Dendritic cell treated with granulocyte-macrophage colony-stimulating factor and Interleukin-4, amounts not matched to agents 40 ng/mL and 50 ng/mL, for 4 days (primary cell): ENCODE measurements around the gene DST.

Source experiments
- H3K27ac Mint-ChIP-seq: one replicate; pipeline ENCODE4 v1.8.0; 2022; ENCODE audit warnings: mild to moderate bottlenecking, mixed read lengths
- H3K27me3 Mint-ChIP-seq: one replicate; pipeline ENCODE4 v1.8.0; 2022; ENCODE audit warnings: mild to moderate bottlenecking, mixed read lengths
- H3K36me3 Mint-ChIP-seq: one replicate; pipeline ENCODE4 v1.8.0; 2022; ENCODE audit warnings: low read depth, mixed read lengths
- H3K4me1 Mint-ChIP-seq: one replicate; pipeline ENCODE4 v1.8.0; 2022; ENCODE audit warnings: low read depth, mixed read lengths
- H3K4me3 Mint-ChIP-seq: one replicate; pipeline ENCODE4 v1.8.0; 2022; ENCODE audit warnings: mild to moderate bottlenecking, moderate library complexity, mixed read lengths
- H3K9me3 Mint-ChIP-seq: one replicate; pipeline ENCODE4 v1.8.0; 2022; ENCODE audit warnings: mixed read lengths
- intact Hi-C: fragments of 100-400 bp; cut with micrococcal nuclease; formaldehyde crosslinking; loops from one replicate; pipeline ENCODE4 v1.15.0; 2022

DST gene

DNA sequence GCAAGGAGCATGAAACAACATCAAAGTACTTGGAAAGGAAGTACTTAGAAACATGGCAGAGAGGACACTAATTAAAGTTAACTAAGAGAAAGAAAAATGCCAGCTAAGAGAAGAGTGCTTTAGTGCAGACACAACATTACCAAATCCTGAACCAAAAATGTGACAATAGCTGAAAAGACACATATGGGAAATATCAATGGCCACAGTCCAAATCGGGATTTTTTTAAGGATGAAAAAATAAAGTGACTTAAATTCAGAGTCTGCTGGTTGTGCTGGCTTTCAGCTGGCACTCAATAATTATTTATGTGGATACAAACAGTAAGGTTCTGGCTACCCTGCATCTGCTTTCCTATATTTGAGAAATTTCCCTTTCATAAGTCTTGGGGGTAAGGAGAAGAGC is 12.6 kb upstream of the DST start:
- Mint-ChIP-seq H3K4me3 (no peak overlapping the region), H3K9me3 (no peaks in the 10 kb centered on the region)

DNA sequence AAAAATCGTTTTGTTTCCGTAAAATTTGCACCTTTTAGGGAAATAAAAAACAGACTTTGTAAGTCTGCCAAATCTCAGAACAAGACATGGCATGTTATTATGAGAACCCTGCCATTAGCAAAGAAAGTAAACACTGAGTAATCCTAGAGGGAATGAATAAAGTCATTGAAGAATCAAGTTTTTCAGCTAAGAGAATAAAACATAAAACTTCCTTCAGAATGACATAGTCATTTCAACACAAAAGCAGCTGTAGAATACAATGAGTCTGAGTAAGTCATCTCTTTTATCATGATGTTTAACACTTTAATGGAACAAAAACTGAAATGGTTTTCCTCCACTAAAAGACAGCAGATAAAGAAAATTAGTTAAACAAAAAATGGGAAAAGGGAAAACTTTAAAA is 10.3 kb upstream of the DST start:
- no peak overlapping the region for H3K27ac Mint-ChIP-seq
- H3K4me1 Mint-ChIP-seq, result peaks cover 10% of the 10 kb centered on the region
- H3K36me3 Mint-ChIP-seq, result peaks cover 13% of the 10 kb centered on the region
- no peaks in the 10 kb centered on the region for H3K27me3 Mint-ChIP-seq
- H3K4me3 Mint-ChIP-seq, result no peak overlapping the region
- intact Hi-C loops, result no loop called here
- H3K9me3 Mint-ChIP-seq, result no peaks in the 10 kb centered on the region

More for the DNA sequence above, 12.6 kb upstream of the DST start:
- peaks cover 7% of the 10 kb centered on the region for H3K36me3 Mint-ChIP-seq
- intact Hi-C loops, result no loop called here
- H3K27ac Mint-ChIP-seq, result no peak overlapping the region
- no peaks in the 10 kb centered on the region for H3K27me3 Mint-ChIP-seq
- H3K4me1 Mint-ChIP-seq, result peaks cover 24% of the 10 kb centered on the region

DNA sequence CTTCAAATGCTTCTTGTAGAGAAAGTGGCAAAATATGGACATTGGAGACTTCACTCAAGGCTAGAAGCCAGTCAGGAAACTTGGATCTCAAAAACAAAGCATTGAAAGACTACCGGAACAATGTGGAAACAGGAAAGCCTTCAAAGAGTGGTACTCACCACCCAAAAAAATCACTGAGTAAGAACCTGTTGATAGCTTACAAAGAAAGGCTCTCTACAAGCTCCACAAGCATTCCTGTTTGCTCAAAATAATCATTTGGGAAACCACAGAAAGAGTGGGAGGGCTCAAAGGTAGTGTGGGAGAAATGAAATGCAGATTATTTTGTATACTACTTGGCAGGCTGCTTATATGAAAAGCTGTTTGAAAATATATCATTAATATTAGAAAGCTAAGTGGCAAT is 9.5 kb upstream of the DST start:
- H3K4me3 Mint-ChIP-seq, result no peak overlapping the region
- no peaks in the 10 kb centered on the region for H3K9me3 Mint-ChIP-seq
- H3K36me3 Mint-ChIP-seq, result peaks cover 15% of the 10 kb centered on the region
- no peaks in the 10 kb centered on the region for H3K27me3 Mint-ChIP-seq
- no peak overlapping the region for H3K27ac Mint-ChIP-seq
- H3K4me1 Mint-ChIP-seq, result peaks cover 10% of the 10 kb centered on the region
- intact Hi-C loops, result no loop called here

DNA sequence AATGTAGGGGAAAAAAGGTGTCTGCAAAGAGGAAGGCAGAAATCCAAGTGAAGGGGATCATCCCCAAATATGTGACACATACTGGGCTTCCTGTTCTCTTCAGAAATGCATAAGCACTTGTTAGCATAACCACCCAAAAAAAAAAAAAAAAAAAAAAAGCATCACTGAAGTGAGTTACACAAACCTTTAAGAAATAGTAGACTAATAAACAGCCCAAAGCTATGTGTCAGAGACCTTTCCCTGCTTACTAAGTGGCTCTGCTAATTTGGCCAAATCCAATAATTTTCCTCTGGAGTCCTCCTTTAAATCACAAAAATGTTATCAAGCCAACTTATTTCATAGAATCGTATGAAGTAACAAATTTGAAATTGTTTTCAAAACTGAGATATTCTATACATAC is 7.5 kb upstream of the DST start:
- Mint-ChIP-seq H3K36me3 (peaks cover 26% of the 10 kb centered on the region), H3K4me1 (no peaks in the 10 kb centered on the region), H3K9me3 (no peaks in the 10 kb centered on the region), H3K27me3 (no peaks in the 10 kb centered on the region), H3K27ac (no peak overlapping the region), H3K4me3 (no peak overlapping the region)
- intact Hi-C loops, result no loop called here

DNA sequence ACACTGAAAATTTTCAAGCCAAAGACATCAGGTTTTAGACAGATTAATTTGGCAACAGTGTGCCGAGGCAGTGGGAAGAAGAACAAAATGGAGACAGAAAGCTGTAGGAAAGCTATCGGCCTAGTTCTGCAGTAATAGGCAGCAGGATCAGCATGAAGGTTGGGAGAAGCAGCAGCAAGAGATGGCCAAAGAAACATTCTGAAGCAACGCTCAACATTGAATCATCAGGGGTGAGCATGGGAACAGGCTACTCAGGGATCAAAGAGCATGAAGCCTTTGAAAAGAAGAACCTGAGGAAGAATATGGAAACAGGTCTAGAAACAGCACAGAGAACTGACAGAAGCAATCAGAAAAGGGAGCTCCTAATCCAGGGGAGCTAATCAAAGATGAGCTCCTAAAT is 7.1 kb upstream of the DST start:
- no peaks in the 10 kb centered on the region for H3K9me3 Mint-ChIP-seq
- no peaks in the 10 kb centered on the region for H3K27me3 Mint-ChIP-seq
- no peaks in the 10 kb centered on the region for H3K4me1 Mint-ChIP-seq
- no peak overlapping the region for H3K27ac Mint-ChIP-seq
- no peak overlapping the region for H3K4me3 Mint-ChIP-seq
- intact Hi-C loops, result no loop called here
- peaks cover 30% of the 10 kb centered on the region for H3K36me3 Mint-ChIP-seq

DNA sequence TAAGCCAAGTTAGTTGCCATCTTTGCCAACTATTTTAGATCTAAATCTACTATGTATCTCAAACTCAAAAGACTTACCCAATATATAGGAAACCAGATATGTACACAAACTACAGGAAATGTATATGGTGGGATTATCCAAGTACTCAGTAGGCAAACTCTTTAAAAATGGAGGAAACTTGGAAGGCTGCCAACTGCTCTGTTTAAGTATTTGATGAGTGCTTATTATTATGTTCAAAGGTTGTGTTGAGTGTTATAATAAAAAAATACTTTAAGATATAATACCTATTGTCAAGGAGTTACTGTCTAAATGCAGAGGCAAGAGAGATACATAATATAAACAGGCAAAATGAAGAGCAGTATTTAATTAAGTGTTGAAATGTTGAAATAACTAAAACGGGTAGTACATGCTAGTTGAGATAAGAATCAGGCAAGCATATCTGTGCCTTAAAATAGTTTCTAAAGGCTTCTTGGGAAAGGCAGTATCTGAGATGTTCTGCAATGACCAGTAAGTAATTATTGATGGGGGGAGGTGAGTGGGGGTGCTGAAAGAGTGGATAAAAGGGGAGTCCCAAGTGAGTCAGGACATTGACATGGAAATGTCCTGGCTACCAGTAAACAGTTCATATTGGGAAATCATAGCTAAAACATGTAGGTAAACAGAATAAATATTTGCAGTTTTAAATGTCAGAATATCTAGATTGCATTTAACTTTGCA is 6.5 kb upstream of the DST start:
- Mint-ChIP-seq H3K9me3 (no peaks in the 10 kb centered on the region), H3K4me3 (no peak overlapping the region), H3K27ac (no peak overlapping the region), H3K4me1 (no peaks in the 10 kb centered on the region), H3K27me3 (no peaks in the 10 kb centered on the region), H3K36me3 (peaks cover 36% of the 10 kb centered on the region)
- intact Hi-C loops, result no loop called here

DNA sequence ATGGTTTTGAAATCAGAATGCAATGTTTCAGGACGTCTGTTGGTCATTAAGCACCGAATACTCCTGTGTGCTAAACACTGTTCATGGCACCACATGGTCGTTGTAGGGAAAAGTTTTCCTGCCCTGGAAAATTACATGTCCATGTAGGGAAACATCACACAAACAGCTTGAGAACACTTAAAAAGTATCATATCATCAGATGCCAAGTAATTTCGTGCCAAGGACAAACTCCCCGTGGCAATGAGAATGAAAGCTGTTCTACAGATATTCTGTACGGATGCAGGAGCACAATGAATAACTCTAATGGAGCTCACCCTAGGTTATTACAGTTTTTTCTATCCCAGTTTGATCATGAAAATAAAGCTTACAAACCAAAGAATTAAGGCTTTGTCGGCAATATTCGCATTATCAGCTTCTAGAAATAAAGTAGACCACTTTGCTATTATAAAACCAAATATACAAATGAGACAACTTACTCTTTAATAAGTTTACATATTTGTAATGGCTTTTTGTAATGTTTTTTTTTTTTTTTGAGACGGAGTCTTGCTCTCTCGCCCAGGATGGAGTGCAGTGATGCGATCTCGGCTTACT is 4.6 kb upstream of the DST start:
- Mint-ChIP-seq H3K9me3 (no peaks in the 10 kb centered on the region), H3K27me3 (no peaks in the 10 kb centered on the region), H3K36me3 (peaks cover 36% of the 10 kb centered on the region), H3K4me1 (no peaks in the 10 kb centered on the region), H3K27ac (no peak overlapping the region), H3K4me3 (no peak overlapping the region)
- intact Hi-C loops, result no loop called here

DNA sequence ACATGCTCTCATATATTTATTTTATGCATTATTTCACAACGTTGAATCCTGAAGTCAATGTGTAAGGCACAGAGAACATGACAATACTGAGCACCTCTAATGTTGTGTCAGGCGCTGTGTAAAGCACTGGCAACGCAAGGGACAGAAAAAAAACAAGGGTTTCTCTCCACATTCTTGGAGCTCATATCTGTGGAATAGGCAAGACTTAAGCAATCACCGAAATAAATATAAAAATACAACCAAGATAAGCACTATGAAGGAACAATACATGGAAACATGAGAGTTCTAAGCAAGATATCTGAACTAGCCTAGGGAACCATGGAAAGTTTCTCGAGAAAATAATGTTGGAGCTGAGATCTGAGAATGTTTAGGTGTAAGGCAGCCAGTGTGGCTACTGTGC is 1.7 kb upstream of the DST start:
- H3K4me1 Mint-ChIP-seq, result no peaks in the 10 kb centered on the region
- intact Hi-C loops, result no loop called here
- H3K27ac Mint-ChIP-seq, result no peak overlapping the region
- H3K4me3 Mint-ChIP-seq, result no peak overlapping the region
- no peaks in the 10 kb centered on the region for H3K9me3 Mint-ChIP-seq
- H3K27me3 Mint-ChIP-seq, result no peaks in the 10 kb centered on the region
- peaks cover 35% of the 10 kb centered on the region for H3K36me3 Mint-ChIP-seq

DNA sequence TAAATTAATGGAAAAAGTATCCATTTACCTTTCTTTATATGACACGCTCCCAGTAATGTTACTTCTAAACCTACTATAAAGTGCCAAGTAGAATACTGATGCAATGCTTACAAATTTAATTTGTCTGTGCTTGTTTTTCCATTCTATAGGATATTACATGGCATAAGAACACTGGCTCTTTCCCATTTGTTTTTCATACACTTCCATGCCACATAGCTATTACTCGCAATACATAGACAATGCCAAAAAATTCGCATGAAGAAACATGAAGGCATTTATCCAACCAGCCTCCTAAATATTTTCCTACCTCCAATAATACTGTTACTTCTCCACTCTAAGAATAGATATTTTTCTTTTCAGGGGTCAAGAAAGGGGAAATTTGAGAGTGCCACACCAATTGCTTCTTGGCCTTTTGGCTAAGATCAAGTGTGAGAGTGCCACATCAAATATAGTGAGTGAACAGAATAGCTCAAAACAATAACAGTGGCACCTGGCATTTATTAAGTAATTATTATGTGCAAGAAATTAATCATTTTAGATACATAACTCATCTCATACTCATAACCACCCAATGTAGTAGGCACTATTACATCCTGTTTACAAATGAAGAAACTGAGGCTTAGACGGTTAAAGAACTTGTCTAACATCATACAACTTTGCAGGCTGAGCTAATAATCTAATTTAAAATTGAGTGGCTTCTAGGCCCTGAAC is 845 bp upstream of the DST start:
- Mint-ChIP-seq H3K4me1 (no peaks in the 10 kb centered on the region), H3K27ac (no peak overlapping the region), H3K9me3 (no peaks in the 10 kb centered on the region), H3K4me3 (no peak overlapping the region), H3K36me3 (peaks cover 35% of the 10 kb centered on the region), H3K27me3 (no peaks in the 10 kb centered on the region)
- intact Hi-C loops, result no loop called here

DNA sequence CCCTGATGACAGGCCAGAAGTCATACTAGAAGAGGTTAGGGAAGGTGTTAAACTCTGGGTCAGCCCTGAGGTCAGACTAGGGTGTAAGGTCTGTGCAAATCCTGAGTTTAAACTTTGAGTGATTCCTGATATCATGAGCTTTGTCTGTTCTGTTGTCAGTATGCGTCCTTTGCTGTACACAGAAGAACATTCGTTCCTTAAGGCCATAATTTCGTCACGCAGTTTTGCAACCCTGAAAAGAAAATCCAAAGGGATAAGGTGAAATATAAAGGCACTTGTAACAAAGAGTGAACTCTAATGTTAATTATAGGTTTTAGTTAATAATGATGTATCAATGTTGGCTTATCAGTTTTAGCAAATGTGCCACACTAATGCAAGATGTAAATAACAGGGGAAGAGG is 2.3 kb downstream of the DST start:
- no peaks in the 10 kb centered on the region for H3K9me3 Mint-ChIP-seq
- no peaks in the 10 kb centered on the region for H3K27me3 Mint-ChIP-seq
- H3K4me3 Mint-ChIP-seq, result no peak overlapping the region
- H3K27ac Mint-ChIP-seq, result no peak overlapping the region
- intact Hi-C loops, result no loop called here
- H3K4me1 Mint-ChIP-seq, result no peaks in the 10 kb centered on the region
- peaks cover 19% of the 10 kb centered on the region for H3K36me3 Mint-ChIP-seq

DNA sequence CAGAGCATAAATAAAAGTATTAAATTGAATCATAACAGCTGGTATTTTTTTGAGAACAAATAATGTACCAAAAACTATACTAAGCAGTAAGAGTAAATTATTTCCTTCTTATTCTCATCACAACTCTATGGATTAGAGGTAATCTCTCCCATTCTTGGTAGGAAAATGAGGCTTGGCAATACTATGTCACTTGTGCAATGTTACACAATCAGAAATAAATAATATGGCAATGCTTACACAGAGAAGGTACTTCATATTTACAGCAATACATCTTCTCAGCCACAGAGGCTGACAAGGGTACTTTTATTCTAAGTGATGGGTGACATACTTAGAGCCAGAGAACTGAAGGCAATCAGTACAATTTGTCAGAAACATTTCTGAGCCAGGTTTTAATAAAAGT is 3.9 kb downstream of the DST start:
- Mint-ChIP-seq H3K27me3 (no peaks in the 10 kb centered on the region), H3K4me1 (no peaks in the 10 kb centered on the region), H3K9me3 (no peaks in the 10 kb centered on the region), H3K27ac (no peak overlapping the region), H3K36me3 (peaks cover 19% of the 10 kb centered on the region), H3K4me3 (no peak overlapping the region)
- intact Hi-C loops, result no loop called here

DNA sequence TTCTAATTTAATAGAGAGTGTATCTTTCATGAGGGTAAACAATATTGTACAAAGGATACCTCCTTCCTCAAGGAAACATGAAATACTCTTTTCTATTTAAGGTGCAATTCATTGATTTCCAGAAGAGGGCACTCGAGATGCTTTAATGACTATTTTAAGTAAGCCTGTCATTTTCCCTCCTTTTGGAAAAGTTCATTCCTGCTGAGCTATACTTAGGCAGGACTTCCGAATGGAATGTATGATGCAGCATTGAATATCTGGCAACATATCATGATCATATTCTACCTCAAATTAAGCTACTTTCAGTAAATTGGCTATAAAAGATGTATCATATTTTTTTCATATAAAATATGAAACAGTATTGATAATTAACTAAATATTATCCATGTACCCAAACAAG is 5.0 kb downstream of the DST start:
- Mint-ChIP-seq H3K36me3 (peaks cover 23% of the 10 kb centered on the region), H3K9me3 (no peaks in the 10 kb centered on the region), H3K27me3 (no peaks in the 10 kb centered on the region), H3K4me3 (no peak overlapping the region), H3K4me1 (no peaks in the 10 kb centered on the region), H3K27ac (no peak overlapping the region)
- intact Hi-C loops, result loop anchor here (1.0 to 2.0 kb wide), 3 partner anchors 62 to 215 kb away; no protein-coding TSS in a partner anchor

DNA sequence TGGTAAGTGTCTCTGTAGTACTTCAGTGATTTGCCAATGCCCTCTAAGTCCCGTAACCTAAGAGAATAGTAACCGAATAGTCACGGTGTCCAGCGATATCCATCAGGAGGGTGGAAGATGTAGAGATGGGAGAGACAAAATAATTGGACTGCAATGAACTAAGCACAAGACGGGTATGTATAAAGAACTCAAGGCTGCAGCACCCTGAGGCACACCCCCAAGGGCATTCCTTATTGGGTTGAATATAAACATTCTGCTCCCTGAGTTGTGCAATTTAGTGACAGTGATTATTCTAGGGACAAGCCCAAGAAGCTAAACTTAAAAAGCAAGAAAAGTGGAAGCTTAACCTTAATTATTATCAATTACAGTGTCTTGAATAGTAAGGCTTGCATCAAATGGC is 14.6 kb downstream of the DST start:
- no peaks in the 10 kb centered on the region for H3K27me3 Mint-ChIP-seq
- no peaks in the 10 kb centered on the region for H3K4me1 Mint-ChIP-seq
- H3K36me3 Mint-ChIP-seq, result peaks cover 32% of the 10 kb centered on the region
- intact Hi-C loops, result no loop called here
- no peak overlapping the region for H3K27ac Mint-ChIP-seq
- no peak overlapping the region for H3K4me3 Mint-ChIP-seq
- H3K9me3 Mint-ChIP-seq, result no peaks in the 10 kb centered on the region

DNA sequence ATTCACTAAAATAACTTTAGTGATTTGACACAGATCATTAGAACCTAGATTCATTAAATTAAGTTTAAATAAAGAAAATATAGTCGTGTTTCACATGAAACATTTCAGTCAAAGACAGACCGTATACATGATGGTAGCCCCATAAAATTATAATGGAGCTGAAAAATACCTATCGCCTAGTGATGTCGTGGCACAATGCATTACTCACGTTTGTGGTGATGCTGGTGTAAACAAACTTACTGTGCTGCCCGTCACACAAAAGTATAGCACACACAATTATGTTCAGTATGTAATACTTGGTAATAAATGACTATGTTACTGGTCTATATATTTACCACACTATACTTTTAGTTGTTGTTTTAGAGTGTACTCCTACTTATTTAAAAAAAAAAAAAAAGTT is 17.3 kb downstream of the DST start:
- Mint-ChIP-seq H3K27me3 (no peaks in the 10 kb centered on the region), H3K4me3 (no peak overlapping the region), H3K27ac (no peak overlapping the region), H3K36me3 (peaks cover 18% of the 10 kb centered on the region), H3K9me3 (no peaks in the 10 kb centered on the region), H3K4me1 (no peaks in the 10 kb centered on the region)
- intact Hi-C loops, result no loop called here
